Gastroesophageal sphincter (tissue), 4 donors: ENCODE results near the gene RRP9. TPM values are rescaled to one million over a fixed set of nuclear protein-coding genes. Genes with fewer than 3 reads are reported as not detected.

Experiments
- ATAC-seq: fragments of 150-250 bp; one replicate; pipeline ENCODE4 v1.9.1; 2016; ENCODE audit warnings: mild to moderate bottlenecking, moderate library complexity
- H3K27ac ChIP-seq, 4 donors: fragments of 200-600 bp; sonication (generic) in 3 of 4; 1 replicate in 3 of 4; 2 replicates in 1 of 4; pipeline ENCODE4 v1.5.1; 2016 to 2019
- H3K27me3 ChIP-seq: fragments of 200-600 bp; sonication (generic); one replicate; pipeline ENCODE4 v1.5.1; 2019
- H3K36me3 ChIP-seq, 2 donors: fragments of 200-600 bp; sonication (generic); one replicate each; pipeline ENCODE4 v1.5.1; 2019; ENCODE audit warnings: control low read depth in 1 of 2
- H3K4me1 ChIP-seq, 3 donors: fragments of 200-600 bp; sonication (generic); 1 replicate in 2 of 3; 2 replicates in 1 of 3; pipeline ENCODE4 v1.5.1; 2016 to 2019; ENCODE audit warnings: control low read depth in 2 of 3
- H3K4me3 ChIP-seq, 2 donors: fragments of 200-600 bp; sonication (generic); one replicate each; pipeline ENCODE4 v1.5.1; 2019; ENCODE audit warnings: mild to moderate bottlenecking in 1 of 2, moderate library complexity in 1 of 2
- H3K9me3 ChIP-seq, 3 donors: fragments of 200-600 bp; sonication (generic); one replicate each; pipeline ENCODE4 v1.5.1; 2017 to 2019; ENCODE audit warnings: control low read depth in 2 of 3
- CTCF ChIP-seq, 4 experiments: fragments of 200-600 bp in 2 of 4; fragments of 450-650 bp in 2 of 4; sonication (generic) in 1 of 4; IDR thresholded peaks; one replicate each; pipeline ENCODE4 v1.5.1; 2017 to 2019; ENCODE audit warnings: antibody characterized with exemption in 4 of 4, mild to moderate bottlenecking in 2 of 4, moderate library complexity in 2 of 4
- EP300 ChIP-seq: sonication (generic); formaldehyde crosslinking; IDR thresholded peaks from one replicate; pipeline ENCODE4 v1.6.1; 2017; ENCODE audit warnings: antibody characterized with exemption, mild to moderate bottlenecking
- POLR2A ChIP-seq, 2 donors: fragments of 450-650 bp; IDR thresholded peaks; one replicate each; pipeline ENCODE4 v1.6.1; 2017; ENCODE audit warnings: antibody characterized with exemption in 2 of 2, mild to moderate bottlenecking in 2 of 2, moderate library complexity in 1 of 2
- POLR2AphosphoS5 ChIP-seq: sonication (generic); formaldehyde crosslinking; IDR thresholded peaks from one replicate; pipeline ENCODE4 v1.6.1; 2017; ENCODE audit warnings: antibody characterized with exemption
- WGBS, 2 donors: methylation state at CpG; one replicate each; pipeline ENCODE4 v1.1.5; 2018; ENCODE audit warnings: low coverage in 1 of 2; 5-methylcytosine and 5-hydroxymethylcytosine counted together
- total RNA-seq, 4 donors: library from RNA; depleted of rRNA; stranded (reverse); fragments of >200 nt; gene quantifications; one replicate each; pipeline ENCODE4 v1.1.0, GENCODE V29; 2016

RRP9 gene
- total RNA-seq, 4 donors from 2014 or later = 5.3 to 14.8 (median 10.9) TPM

GRCh38 chr3:51944451-51945021, 2.8 kb upstream of the RRP9 start:
- WGBS, 2 donors = 92 to 94% methylated on average over 7 to 10 of the region's 11 CpGs
- no peak overlapping the region for H3K27ac ChIP-seq
- TF ChIP-seq POLR2AphosphoS5 (no peak), CTCF (IDR thresholded peaks at IDR 0.05) (no peak), POLR2A (IDR thresholded peaks at IDR 0.05) (no peak), EP300 (no peak)
- ATAC-seq = no peak
- H3K4me3 ChIP-seq = no peak overlapping the region
- H3K9me3 ChIP-seq = no peaks in the 10 kb centered on the region
- peaks cover 0 to 55% of the 10 kb centered on the region in 2 donors for H3K36me3 ChIP-seq
- H3K4me1 ChIP-seq = peaks cover 0 to 36% (median 22%) of the 10 kb centered on the region in 3 donors
- no peaks in the 10 kb centered on the region for H3K27me3 ChIP-seq

- H3K4me3 ChIP-seq = peak overlapping the region in 1 of 2 donors; percentile 86
- 83 to 100% methylated on average over 1 to 5 of the region's 21 CpGs for WGBS, 2 donors
- peaks cover 0 to 43% (median 22%) of the 10 kb centered on the region in 3 donors for H3K4me1 ChIP-seq
- H3K27ac ChIP-seq = peak overlapping the region in 3 of 4 donors; percentile 88 to 91 (median 89)
- no peaks in the 10 kb centered on the region for H3K27me3 ChIP-seq
- H3K9me3 ChIP-seq = no peaks in the 10 kb centered on the region
- H3K36me3 ChIP-seq = peaks cover 0 to 55% of the 10 kb centered on the region in 2 donors
- TF ChIP-seq POLR2AphosphoS5 (no peak), CTCF (IDR thresholded peaks at IDR 0.05) (no peak), EP300 (no peak), POLR2A (IDR thresholded peaks at IDR 0.05) (no peak)
- ATAC-seq = no peak
Observed at GRCh38 chr3:51943451-51944391, 2.0 kb upstream of the RRP9 start.

- H3K36me3 ChIP-seq = peaks cover 0 to 55% of the 10 kb centered on the region in 2 donors
- no peaks in the 10 kb centered on the region for H3K27me3 ChIP-seq
- H3K4me3 ChIP-seq = peak overlapping the region; percentile 21 to 86
- TF ChIP-seq POLR2AphosphoS5 = no peak
- no peak for TF ChIP-seq CTCF (IDR thresholded peaks at IDR 0.05)
- no peak for TF ChIP-seq EP300
- no peak for TF ChIP-seq POLR2A (IDR thresholded peaks at IDR 0.05)
- H3K27ac ChIP-seq = peak overlapping the region; percentile 81 to 91 (median 88)
- H3K9me3 ChIP-seq = no peaks in the 10 kb centered on the region
- 29 to 32% methylated on average over 3 to 5 of the region's 17 CpGs for WGBS, 2 donors
- peak; percentile 1 for ATAC-seq
- peaks cover 0 to 43% (median 22%) of the 10 kb centered on the region in 3 donors for H3K4me1 ChIP-seq
Observed at GRCh38 chr3:51942603-51943450, 1.1 kb upstream of the RRP9 start.

- Histone ChIP-seq H3K4me3 (peak overlapping the region; percentile 58 to 86), H3K9me3 (no peaks in the 10 kb centered on the region), H3K27ac (peak overlapping the region; percentile 24 to 88 (median 82)), H3K36me3 (peaks cover 0 to 56% of the 10 kb centered on the region in 2 donors), H3K27me3 (no peaks in the 10 kb centered on the region), H3K4me1 (peaks cover 0 to 43% (median 22%) of the 10 kb centered on the region in 3 donors)
- WGBS, 2 donors = no CpG with 5 or more reads among the region's 20 CpGs
- ATAC-seq = no peak
- no peak for TF ChIP-seq EP300
- TF ChIP-seq POLR2A (IDR thresholded peaks at IDR 0.05) = no peak
- no peak for TF ChIP-seq CTCF (IDR thresholded peaks at IDR 0.05)
- no peak for TF ChIP-seq POLR2AphosphoS5
Observed at GRCh38 chr3:51941463-51941797, 274 bp downstream of the RRP9 start.
